HEK293 (cell line): ENCODE results near the gene SLC37A2.

ENCODE experiments used
- CTCF ChIA-PET: fragments of 350-600 bp; formaldehyde crosslinking; extraction: SDS; loops from one replicate; lab custom pipeline; 2021; ENCODE audit warnings: antibody characterized with exemption; lab: Yijun Ruan, JAX
- POLR2A ChIA-PET: fragments of 300-600 bp; formaldehyde crosslinking; extraction: SDS; loops from one replicate; lab custom pipeline; 2020; ENCODE audit warnings: antibody characterized with exemption, inconsistent platforms; lab: Yijun Ruan, JAX
- H3K27ac ChIP-seq: fragments of 200-500 bp; sonication (Bioruptor generic); 2 replicates; pipeline ENCODE4 v1.5.1; 2014; ENCODE audit warnings: low read depth, low read length, control low read depth, inconsistent platforms; ENCODE audit errors: extremely low read depth
- H3K36me3 ChIP-seq, 2 experiments: fragments of 200-500 bp in 1 of 2; sonication (Bioruptor generic) in 1 of 2; 1 replicate in 1 of 2; 2 replicates in 1 of 2; pipeline ENCODE4 v1.5.1; 2014 to 2017; ENCODE audit warnings: inconsistent platforms in 2 of 2, low read length in 2 of 2; ENCODE audit not compliant: control insufficient read depth in 2 of 2, insufficient read depth in 1 of 2
- H3K4me1 ChIP-seq: fragments of 200-500 bp; sonication (Bioruptor generic); 2 replicates; pipeline ENCODE4 v1.5.1; 2014; ENCODE audit warnings: mild to moderate bottlenecking, low read length, inconsistent platforms; ENCODE audit not compliant: control insufficient read depth, insufficient read depth
- H3K4me3 ChIP-seq: 2 replicates; pipeline ENCODE4 v1.5.1; 2011; ENCODE audit warnings: low read depth, mild to moderate bottlenecking, control low read depth, low read length, moderate library complexity
- H3K9me3 ChIP-seq: fragments of 200-500 bp; sonication (Bioruptor generic); 2 replicates; pipeline ENCODE4 v1.5.1; 2014; ENCODE audit warnings: low read depth, low read length, inconsistent platforms; ENCODE audit not compliant: control insufficient read depth, insufficient read depth
- FEZF1 ChIP-seq: fragments of 450-650 bp; formaldehyde crosslinking; IDR thresholded peaks from 2 replicates; pipeline ENCODE4 v1.5.1; 2016; ENCODE audit warnings: missing biosample characterization, missing genetic modification characterization
- GLI2 ChIP-seq: fragments of 450-650 bp; formaldehyde crosslinking; IDR thresholded peaks from 2 replicates; pipeline ENCODE4; 2017; ENCODE audit warnings: missing biosample characterization, missing genetic modification characterization, low read depth, borderline replicate concordance
- GLI4 ChIP-seq: fragments of 450-650 bp; formaldehyde crosslinking; IDR thresholded peaks from 2 replicates; pipeline ENCODE4 v1.5.1; 2016; ENCODE audit warnings: missing biosample characterization, missing genetic modification characterization
- MEIS1 ChIP-seq: sonication (generic); formaldehyde crosslinking; IDR thresholded peaks from 2 replicates; pipeline ENCODE4 v1.8.1; 2022; ENCODE audit warnings: missing genetic modification reagents, mild to moderate bottlenecking, borderline replicate concordance
- MYNN ChIP-seq: fragments of 450-650 bp; formaldehyde crosslinking; IDR thresholded peaks from 2 replicates; pipeline ENCODE4 v1.5.1; 2016; ENCODE audit warnings: missing biosample characterization, missing genetic modification characterization, borderline replicate concordance
- REST ChIP-seq: fragments of 450-650 bp; formaldehyde crosslinking; IDR thresholded peaks from 2 replicates; pipeline ENCODE4 v1.5.1; 2016; ENCODE audit warnings: missing biosample characterization, missing genetic modification characterization
- ZEB2 ChIP-seq: fragments of 450-650 bp; formaldehyde crosslinking; IDR thresholded peaks from 2 replicates; pipeline ENCODE4 v1.5.1; 2016; ENCODE audit warnings: missing biosample characterization, missing genetic modification characterization
- ZFP3 ChIP-seq: fragments of 450-650 bp; formaldehyde crosslinking; IDR thresholded peaks from 2 replicates; pipeline ENCODE4 v1.5.1; 2016; ENCODE audit warnings: low read depth, missing biosample characterization, missing genetic modification characterization
- ZNF133 ChIP-seq: fragments of 450-650 bp; formaldehyde crosslinking; IDR thresholded peaks from 2 replicates; pipeline ENCODE4 v1.5.1; 2016; ENCODE audit warnings: missing biosample characterization, missing genetic modification characterization
- ZNF175 ChIP-seq: fragments of 450-650 bp; formaldehyde crosslinking; IDR thresholded peaks from 2 replicates; pipeline ENCODE4 v1.5.1; 2016; ENCODE audit warnings: missing biosample characterization, missing genetic modification characterization
- ZNF24 ChIP-seq: fragments of 450-650 bp; formaldehyde crosslinking; IDR thresholded peaks from 2 replicates; pipeline ENCODE4 v1.5.1; 2016; ENCODE audit warnings: missing biosample characterization, missing genetic modification characterization
- ZNF274 ChIP-seq, 2 experiments: fragments of 200-500 bp in 1 of 2; fragments of 450-650 bp in 1 of 2; sonication (Bioruptor generic) in 1 of 2; formaldehyde crosslinking in 1 of 2; IDR thresholded peaks; 2 replicates each; pipeline versions ENCODE4 v1.5.1 to v1.6.1; 2014 to 2016; ENCODE audit warnings: borderline replicate concordance in 1 of 2, inconsistent platforms in 1 of 2, low read length in 1 of 2, missing biosample characterization in 1 of 2, missing genetic modification characterization in 1 of 2
- ZNF48 ChIP-seq: fragments of 450-650 bp; formaldehyde crosslinking; IDR thresholded peaks from 2 replicates; pipeline ENCODE4 v1.5.1; 2016; ENCODE audit warnings: missing biosample characterization, missing genetic modification characterization
- ZNF488 ChIP-seq: fragments of 450-650 bp; formaldehyde crosslinking; IDR thresholded peaks from 2 replicates; pipeline ENCODE4 v1.5.1; 2016; ENCODE audit warnings: missing biosample characterization, missing genetic modification characterization
- ZNF510 ChIP-seq: fragments of 450-650 bp; formaldehyde crosslinking; IDR thresholded peaks from 2 replicates; pipeline ENCODE4 v1.5.1; 2018; ENCODE audit warnings: mild to moderate bottlenecking, missing genetic modification characterization, missing biosample characterization; ENCODE audit not compliant: insufficient replicate concordance
- ZNF518A ChIP-seq: fragments of 450-650 bp; formaldehyde crosslinking; conservative IDR thresholded peaks from 2 replicates; pipeline ENCODE4 v1.5.1; 2016; ENCODE audit warnings: low read depth, missing biosample characterization, missing genetic modification characterization
- ZNF530 ChIP-seq: fragments of 450-650 bp; formaldehyde crosslinking; IDR thresholded peaks from 2 replicates; pipeline ENCODE4 v1.5.1; 2016; ENCODE audit warnings: low read depth, missing biosample characterization, missing genetic modification characterization
- ZNF555 ChIP-seq: fragments of 450-650 bp; formaldehyde crosslinking; conservative IDR thresholded peaks from 2 replicates; pipeline ENCODE4 v1.5.1; 2017; ENCODE audit warnings: missing biosample characterization, mild to moderate bottlenecking, missing genetic modification characterization, inconsistent platforms
- ZNF558 ChIP-seq: fragments of 450-650 bp; formaldehyde crosslinking; IDR thresholded peaks from 2 replicates; pipeline ENCODE4 v1.5.1; 2016; ENCODE audit warnings: missing biosample characterization, missing genetic modification characterization
- ZNF623 ChIP-seq: fragments of 450-650 bp; formaldehyde crosslinking; IDR thresholded peaks from 2 replicates; pipeline ENCODE4 v1.5.1; 2016; ENCODE audit warnings: missing biosample characterization, missing genetic modification characterization
- ZNF654 ChIP-seq: fragments of 450-650 bp; formaldehyde crosslinking; IDR thresholded peaks from 2 replicates; pipeline ENCODE4 v1.5.1; 2016; ENCODE audit warnings: low read depth, missing biosample characterization, missing genetic modification characterization
- ZNF670 ChIP-seq: fragments of 450-650 bp; formaldehyde crosslinking; IDR thresholded peaks from 2 replicates; pipeline ENCODE4 v1.5.1; 2016; ENCODE audit warnings: missing biosample characterization, missing genetic modification characterization, low read depth
- ZNF677 ChIP-seq: fragments of 450-650 bp; IDR thresholded peaks from 2 replicates; pipeline ENCODE4 v1.5.0; 2018; ENCODE audit warnings: missing biosample characterization, mild to moderate bottlenecking, missing genetic modification characterization, moderate library complexity
- TF ChIP-seq, protein P1 (sequence below): sonication (generic); formaldehyde crosslinking; IDR thresholded peaks from 2 replicates; pipeline ENCODE4 v1.8.1; 2022; ENCODE audit warnings: mild to moderate bottlenecking, moderate library complexity, missing genetic modification reagents

The SLC37A2 gene

DNA sequence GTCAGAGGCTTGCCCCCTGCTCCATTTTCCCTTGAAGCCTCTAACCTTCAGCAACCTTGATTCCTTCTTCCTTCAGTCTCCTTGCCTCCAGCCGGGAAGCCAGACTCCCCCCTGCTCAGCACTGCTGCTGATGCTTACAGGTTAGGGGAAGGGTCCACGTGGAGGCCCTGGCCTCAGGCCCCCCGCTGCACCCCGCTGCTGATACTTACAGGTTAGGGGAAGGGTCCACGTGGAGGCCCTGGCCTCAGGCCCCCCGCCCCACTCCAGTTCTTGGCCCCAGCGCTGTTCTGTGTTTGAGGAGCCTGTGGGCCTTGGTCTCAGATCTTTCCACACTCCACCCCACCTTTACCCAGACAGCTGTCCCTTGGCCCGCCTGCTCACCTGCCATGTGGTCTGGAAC, 75.9 kb downstream of the SLC37A2 start (continued):
- TF ChIP-seq ZNF488 (tag by site-specific recombination) (no peak), ZNF518A (tag by site-specific recombination) (no peak), REST (tag by site-specific recombination) (no peak), ZNF555 (no peak), ZNF24 (tag by site-specific recombination) (no peak), ZNF133 (tag by site-specific recombination) (no peak), GLI4 (tag by site-specific recombination) (no peak), ZNF274 (IDR thresholded peaks at IDR 0.05; ENCODE audit: low read length) (no peak), ZNF274 (tag by site-specific recombination; IDR thresholded peaks at IDR 0.05; ENCODE audit: borderline replicate concordance) (no peak), ZNF510 (tag by site-specific recombination) (no peak)
- TF ChIP-seq, protein P1, sequence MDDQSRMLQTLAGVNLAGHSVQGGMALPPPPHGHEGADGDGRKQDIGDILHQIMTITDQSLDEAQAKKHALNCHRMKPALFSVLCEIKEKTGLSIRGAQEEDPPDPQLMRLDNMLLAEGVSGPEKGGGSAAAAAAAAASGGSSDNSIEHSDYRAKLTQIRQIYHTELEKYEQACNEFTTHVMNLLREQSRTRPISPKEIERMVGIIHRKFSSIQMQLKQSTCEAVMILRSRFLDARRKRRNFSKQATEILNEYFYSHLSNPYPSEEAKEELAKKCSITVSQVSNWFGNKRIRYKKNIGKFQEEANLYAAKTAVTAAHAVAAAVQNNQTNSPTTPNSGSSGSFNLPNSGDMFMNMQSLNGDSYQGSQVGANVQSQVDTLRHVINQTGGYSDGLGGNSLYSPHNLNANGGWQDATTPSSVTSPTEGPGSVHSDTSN (CRISPR knock-in tag): no peak

DNA sequence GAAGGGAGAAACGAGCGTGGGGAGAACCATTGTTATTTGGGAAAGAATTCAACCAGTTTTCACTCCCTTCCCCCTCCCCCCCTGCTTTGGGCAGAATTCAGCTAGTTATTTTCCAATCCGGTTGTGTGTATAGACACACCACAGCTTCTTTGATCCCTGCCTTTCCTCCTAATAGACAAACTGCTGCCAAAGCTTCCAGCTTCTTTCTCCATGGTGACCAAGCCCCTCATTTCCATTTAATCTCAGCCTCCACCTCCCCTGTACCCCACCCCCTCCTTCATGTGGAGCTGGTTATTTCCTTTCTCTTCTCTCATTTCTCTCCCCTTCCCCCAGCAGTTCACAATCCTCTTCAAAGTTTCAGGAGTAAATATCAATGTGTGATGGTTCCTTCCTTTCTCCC, 76.7 kb downstream of the SLC37A2 start:
- Histone ChIP-seq H3K9me3 (no peaks in the 10 kb centered on the region), H3K36me3 (no peaks in the 10 kb centered on the region), H3K27ac (no peak overlapping the region), H3K4me3 (no peak overlapping the region), H3K4me1 (no peaks in the 10 kb centered on the region)
- TF ChIP-seq ZNF530: no peak
- no peak for TF ChIP-seq ZNF175 (tag by site-specific recombination)
- no peak for TF ChIP-seq ZFP3 (tag by site-specific recombination)
- no peak for TF ChIP-seq MEIS1
- no peak for TF ChIP-seq MYNN (tag by site-specific recombination)
- TF ChIP-seq ZNF670 (tag by site-specific recombination): no peak
- no peak for TF ChIP-seq ZNF48 (tag by site-specific recombination)
- TF ChIP-seq ZNF654 (tag by site-specific recombination): no peak
- no peak for TF ChIP-seq ZNF677 (tag by site-specific recombination)
- TF ChIP-seq ZEB2 (tag by site-specific recombination): no peak
- TF ChIP-seq FEZF1 (tag by site-specific recombination): no peak
- TF ChIP-seq ZNF623: no peak
- no peak for TF ChIP-seq GLI2
- no peak for TF ChIP-seq ZNF558 (tag by site-specific recombination)
- ChIA-PET CTCF (interaction anchor here (0.6 to 6.2 kb wide), 9 partner anchors 13 to 263 kb away, joined by 3 to 83 read pairs (median 5); partner anchors contain the start of gene TMEM218), POLR2A (interaction anchor here (1.2 kb wide), 1 partner anchor 11 kb away, joined by 5 read pairs; no protein-coding TSS in a partner anchor)
